HUDEP-2 (cell line): ENCODE results near the gene SLC39A11.
"Not testable (repeated sequence)": the region's sequence is repeated elsewhere in the genome, so short reads cannot be mapped to it uniquely, and the experiment has no call there.

ENCODE experiments used
- DNase-seq, 76 experiments: peaks; one replicate each; lab custom pipeline; 2025; ENCODE audit not compliant: unreplicated experiment in 76 of 76; lab: John Stamatoyannopoulos, UW

Gene SLC39A11

GRCh38 chr17:72928454-72929136 lies 163.9 kb downstream of the SLC39A11 start:
- no peak for DNase-seq

GRCh38 chr17:72927760-72928159 lies 164.7 kb downstream of the SLC39A11 start:
- DNase-seq: no peak

- DNase-seq: no peak
These were observed 165.3 kb downstream of the SLC39A11 start for GRCh38 chr17:72927146-72927545.

- no peak for DNase-seq
These were observed 166.3 kb downstream of the SLC39A11 start for GRCh38 chr17:72926171-72926570.

- no peak for DNase-seq
These were observed 168.3 kb downstream of the SLC39A11 start for GRCh38 chr17:72924196-72924595.

- no peak for DNase-seq
These were observed 170.3 kb downstream of the SLC39A11 start for GRCh38 chr17:72922219-72922618.

- DNase-seq: no peak
These were observed 171.0 kb downstream of the SLC39A11 start for GRCh38 chr17:72921347-72922054.

GRCh38 chr17:72920513-72920912 lies 172.0 kb downstream of the SLC39A11 start:
- no peak for DNase-seq

GRCh38 chr17:72916991-72917390 lies 175.5 kb downstream of the SLC39A11 start:
- DNase-seq: no peak

GRCh38 chr17:72915625-72916081 lies 176.8 kb downstream of the SLC39A11 start:
- DNase-seq: no peak

GRCh38 chr17:72913142-72913682 lies 179.3 kb downstream of the SLC39A11 start:
- DNase-seq: no peak

- DNase-seq: no peak
These were observed 186.2 kb downstream of the SLC39A11 start for GRCh38 chr17:72906306-72906705.

- DNase-seq: no peak
These were observed 189.0 kb downstream of the SLC39A11 start for GRCh38 chr17:72903522-72903921.

- DNase-seq: peak in 63 of 76 experiments; percentile 4 to 70 (median 36)
These were observed 190.8 kb downstream of the SLC39A11 start for GRCh38 chr17:72901657-72902056.

- no peak for DNase-seq
These were observed 191.4 kb downstream of the SLC39A11 start for GRCh38 chr17:72901083-72901482.

GRCh38 chr17:72900654-72900971 lies 191.9 kb downstream of the SLC39A11 start:
- no peak for DNase-seq

GRCh38 chr17:72898725-72899124 lies 193.8 kb downstream of the SLC39A11 start:
- no peak for DNase-seq

GRCh38 chr17:72896288-72896687 lies 196.2 kb downstream of the SLC39A11 start:
- DNase-seq: not testable (repeated sequence)

- no peak for DNase-seq
These were observed 200.9 kb downstream of the SLC39A11 start for GRCh38 chr17:72891627-72892026.

- DNase-seq: no peak
These were observed 201.8 kb downstream of the SLC39A11 start for GRCh38 chr17:72890711-72891110.

- DNase-seq: no peak
These were observed 204.6 kb downstream of the SLC39A11 start for GRCh38 chr17:72887917-72888316.

- DNase-seq: no peak
These were observed 205.2 kb downstream of the SLC39A11 start for GRCh38 chr17:72887322-72887721.
